AG09309 (cell line): ENCODE measurements around the gene COMMD10.

Experiments
- DNase-seq: peaks from one replicate; pipeline ENCODE4 v3.0.0-alpha.2; 2010; ENCODE audit warnings: low read depth
- H3K4me3 ChIP-seq: 2 replicates; pipeline ENCODE4 v1.5.1; 2011; ENCODE audit warnings: mild to moderate bottlenecking, low read depth, low read length, moderate library complexity; ENCODE audit not compliant: control insufficient read depth
- CTCF ChIP-seq: IDR thresholded peaks from 2 replicates; pipeline ENCODE4 v1.5.1; 2011; ENCODE audit warnings: mild to moderate bottlenecking, low read depth, low read length, inconsistent platforms; ENCODE audit not compliant: insufficient read depth, control insufficient read depth; ENCODE audit errors: missing control alignments

COMMD10 gene

GRCh38 chr5:116308391-116308790, 223.6 kb downstream of the COMMD10 start:
- no peak overlapping the region for H3K4me3 ChIP-seq
- no peak for DNase-seq
- TF ChIP-seq CTCF: no peak

GRCh38 chr5:116313366-116313765, 228.5 kb downstream of the COMMD10 start:
- TF ChIP-seq CTCF: no peak
- H3K4me3 ChIP-seq: no peak overlapping the region
- no peak for DNase-seq

GRCh38 chr5:116315531-116315930, 230.7 kb downstream of the COMMD10 start:
- no peak for TF ChIP-seq CTCF
- H3K4me3 ChIP-seq: no peak overlapping the region
- no peak for DNase-seq

- H3K4me3 ChIP-seq: no peak overlapping the region
- TF ChIP-seq CTCF: no peak
- DNase-seq: no peak
Observed at GRCh38 chr5:116318091-116318854, 233.4 kb downstream of the COMMD10 start.

- no peak for DNase-seq
- no peak for TF ChIP-seq CTCF
- H3K4me3 ChIP-seq: no peak overlapping the region
Observed at GRCh38 chr5:116320486-116320885, 235.7 kb downstream of the COMMD10 start.

- H3K4me3 ChIP-seq: no peak overlapping the region
- no peak for DNase-seq
- no peak for TF ChIP-seq CTCF
Observed at GRCh38 chr5:116329503-116329902, 244.7 kb downstream of the COMMD10 start.
